HEK293 (cell line): ENCODE results near the gene LMBRD2.

Source experiments
- CTCF ChIA-PET: fragments of 350-600 bp; formaldehyde crosslinking; extraction: SDS; loops from one replicate; lab custom pipeline; 2021; ENCODE audit warnings: antibody characterized with exemption; lab: Yijun Ruan, JAX
- POLR2A ChIA-PET: fragments of 300-600 bp; formaldehyde crosslinking; extraction: SDS; loops from one replicate; lab custom pipeline; 2020; ENCODE audit warnings: antibody characterized with exemption, inconsistent platforms; lab: Yijun Ruan, JAX
- H3K27ac ChIP-seq: fragments of 200-500 bp; sonication (Bioruptor generic); 2 replicates; pipeline ENCODE4 v1.5.1; 2014; ENCODE audit warnings: low read depth, low read length, control low read depth, inconsistent platforms; ENCODE audit errors: extremely low read depth
- H3K36me3 ChIP-seq, 2 experiments: fragments of 200-500 bp in 1 of 2; sonication (Bioruptor generic) in 1 of 2; 1 replicate in 1 of 2; 2 replicates in 1 of 2; pipeline ENCODE4 v1.5.1; 2014 to 2017; ENCODE audit warnings: inconsistent platforms in 2 of 2, low read length in 2 of 2; ENCODE audit not compliant: control insufficient read depth in 2 of 2, insufficient read depth in 1 of 2
- H3K4me1 ChIP-seq: fragments of 200-500 bp; sonication (Bioruptor generic); 2 replicates; pipeline ENCODE4 v1.5.1; 2014; ENCODE audit warnings: mild to moderate bottlenecking, low read length, inconsistent platforms; ENCODE audit not compliant: control insufficient read depth, insufficient read depth
- H3K4me3 ChIP-seq: 2 replicates; pipeline ENCODE4 v1.5.1; 2011; ENCODE audit warnings: low read depth, mild to moderate bottlenecking, control low read depth, low read length, moderate library complexity
- H3K9me3 ChIP-seq: fragments of 200-500 bp; sonication (Bioruptor generic); 2 replicates; pipeline ENCODE4 v1.5.1; 2014; ENCODE audit warnings: low read depth, low read length, inconsistent platforms; ENCODE audit not compliant: control insufficient read depth, insufficient read depth
- GFI1B ChIP-seq: fragments of 450-650 bp; formaldehyde crosslinking; IDR thresholded peaks from 2 replicates; pipeline ENCODE4 v1.5.1; 2016; ENCODE audit warnings: missing biosample characterization, missing genetic modification characterization
- GLIS1 ChIP-seq: fragments of 450-650 bp; formaldehyde crosslinking; IDR thresholded peaks from 2 replicates; pipeline ENCODE4 v1.5.1; 2016; ENCODE audit warnings: missing biosample characterization, missing genetic modification characterization
- GLIS2 ChIP-seq: fragments of 450-650 bp; formaldehyde crosslinking; IDR thresholded peaks from 2 replicates; pipeline ENCODE4 v1.5.1; 2016; ENCODE audit warnings: missing biosample characterization, missing genetic modification characterization
- KLF7 ChIP-seq: fragments of 450-650 bp; formaldehyde crosslinking; IDR thresholded peaks from 2 replicates; pipeline ENCODE4 v1.5.1; 2016; ENCODE audit warnings: missing biosample characterization, missing genetic modification characterization, borderline replicate concordance
- MZF1 ChIP-seq: fragments of 450-650 bp; formaldehyde crosslinking; IDR thresholded peaks from 2 replicates; pipeline ENCODE4 v1.5.1; 2017; ENCODE audit warnings: missing biosample characterization, missing genetic modification characterization, borderline replicate concordance
- PRDM1 ChIP-seq: fragments of 450-650 bp; formaldehyde crosslinking; IDR thresholded peaks from 2 replicates; pipeline ENCODE4; 2016; ENCODE audit warnings: missing biosample characterization, missing genetic modification characterization
- SP2 ChIP-seq: fragments of 450-650 bp; formaldehyde crosslinking; IDR thresholded peaks from 2 replicates; pipeline ENCODE4 v1.5.1; 2016; ENCODE audit warnings: missing biosample characterization, missing genetic modification characterization
- SP7 ChIP-seq: fragments of 450-650 bp; formaldehyde crosslinking; IDR thresholded peaks from 2 replicates; pipeline ENCODE4 v1.5.1; 2016; ENCODE audit warnings: missing biosample characterization, missing genetic modification characterization
- ZBTB20 ChIP-seq: fragments of 450-650 bp; formaldehyde crosslinking; IDR thresholded peaks from 2 replicates; pipeline ENCODE4 v1.5.1; 2016; ENCODE audit warnings: missing biosample characterization, missing genetic modification characterization
- ZFP37 ChIP-seq: fragments of 450-650 bp; formaldehyde crosslinking; IDR thresholded peaks from 2 replicates; pipeline ENCODE4 v1.5.1; 2016; ENCODE audit warnings: missing biosample characterization, missing genetic modification characterization
- ZIC2 ChIP-seq: fragments of 450-650 bp; formaldehyde crosslinking; IDR thresholded peaks from 2 replicates; pipeline ENCODE4 v1.5.1; 2016; ENCODE audit warnings: missing biosample characterization, missing genetic modification characterization
- ZNF112 ChIP-seq: fragments of 450-650 bp; formaldehyde crosslinking; IDR thresholded peaks from 2 replicates; pipeline ENCODE4 v1.5.0; 2017; ENCODE audit warnings: missing biosample characterization, missing genetic modification characterization
- ZNF19 ChIP-seq: fragments of 450-650 bp; formaldehyde crosslinking; IDR thresholded peaks from 2 replicates; pipeline ENCODE4; 2016; ENCODE audit warnings: missing biosample characterization, missing genetic modification characterization, low read depth
- ZNF214 ChIP-seq: fragments of 450-650 bp; formaldehyde crosslinking; IDR thresholded peaks from 2 replicates; pipeline ENCODE4 v1.5.1; 2017; ENCODE audit warnings: missing biosample characterization, mild to moderate bottlenecking, missing genetic modification characterization, borderline replicate concordance
- ZNF24 ChIP-seq: fragments of 450-650 bp; formaldehyde crosslinking; IDR thresholded peaks from 2 replicates; pipeline ENCODE4 v1.5.1; 2016; ENCODE audit warnings: missing biosample characterization, missing genetic modification characterization
- ZNF311 ChIP-seq: fragments of 450-650 bp; formaldehyde crosslinking; IDR thresholded peaks from 2 replicates; pipeline ENCODE4 v1.5.1; 2017; ENCODE audit warnings: missing biosample characterization, missing genetic modification characterization, borderline replicate concordance
- ZNF350 ChIP-seq: fragments of 450-650 bp; formaldehyde crosslinking; IDR thresholded peaks from 2 replicates; pipeline ENCODE4 v1.5.0; 2017; ENCODE audit warnings: missing biosample characterization, mild to moderate bottlenecking, missing genetic modification characterization
- ZNF560 ChIP-seq: fragments of 450-650 bp; formaldehyde crosslinking; IDR thresholded peaks from 2 replicates; pipeline ENCODE4 v1.5.1; 2017; ENCODE audit warnings: missing biosample characterization, missing genetic modification characterization, borderline replicate concordance
- ZNF600 ChIP-seq: fragments of 450-650 bp; formaldehyde crosslinking; IDR thresholded peaks from 2 replicates; pipeline ENCODE4 v1.5.1; 2016; ENCODE audit warnings: missing biosample characterization, missing genetic modification characterization
- ZNF626 ChIP-seq: fragments of 450-650 bp; sonication (Bioruptor Pico); formaldehyde crosslinking; IDR thresholded peaks from 2 replicates; pipeline ENCODE4 v1.5.1; 2018; ENCODE audit warnings: missing biosample characterization, missing genetic modification characterization, inconsistent platforms
- ZNF629 ChIP-seq: fragments of 450-650 bp; formaldehyde crosslinking; IDR thresholded peaks from 2 replicates; pipeline ENCODE4 v1.5.1; 2017; ENCODE audit warnings: missing biosample characterization, missing genetic modification characterization
- ZNF660 ChIP-seq: fragments of 450-650 bp; IDR thresholded peaks from 2 replicates; pipeline ENCODE4 v1.5.1; 2018; ENCODE audit warnings: missing biosample characterization, mild to moderate bottlenecking, missing genetic modification characterization
- ZXDB ChIP-seq: fragments of 450-650 bp; formaldehyde crosslinking; IDR thresholded peaks from 2 replicates; pipeline ENCODE4 v1.5.1; 2016; ENCODE audit warnings: missing biosample characterization, missing genetic modification characterization
- TF ChIP-seq, protein P1 (sequence below): fragments of 450-650 bp; IDR thresholded peaks from 2 replicates; pipeline ENCODE4 v1.5.1; 2018; ENCODE audit warnings: missing biosample characterization, mild to moderate bottlenecking, missing genetic modification characterization
- TF ChIP-seq, protein P2 (sequence below): fragments of 450-650 bp; formaldehyde crosslinking; IDR thresholded peaks from 2 replicates; pipeline ENCODE4 v1.5.1; 2016; ENCODE audit warnings: missing biosample characterization, missing genetic modification characterization
- TF ChIP-seq, protein P3 (sequence below): fragments of 450-650 bp; formaldehyde crosslinking; IDR thresholded peaks from 2 replicates; pipeline ENCODE4 v1.5.1; 2016; ENCODE audit warnings: missing biosample characterization, missing genetic modification characterization
- TF ChIP-seq, protein P4 (sequence below): fragments of 450-650 bp; formaldehyde crosslinking; IDR thresholded peaks from 2 replicates; pipeline ENCODE4; 2016; ENCODE audit warnings: missing biosample characterization, missing genetic modification characterization

The LMBRD2 gene

DNA sequence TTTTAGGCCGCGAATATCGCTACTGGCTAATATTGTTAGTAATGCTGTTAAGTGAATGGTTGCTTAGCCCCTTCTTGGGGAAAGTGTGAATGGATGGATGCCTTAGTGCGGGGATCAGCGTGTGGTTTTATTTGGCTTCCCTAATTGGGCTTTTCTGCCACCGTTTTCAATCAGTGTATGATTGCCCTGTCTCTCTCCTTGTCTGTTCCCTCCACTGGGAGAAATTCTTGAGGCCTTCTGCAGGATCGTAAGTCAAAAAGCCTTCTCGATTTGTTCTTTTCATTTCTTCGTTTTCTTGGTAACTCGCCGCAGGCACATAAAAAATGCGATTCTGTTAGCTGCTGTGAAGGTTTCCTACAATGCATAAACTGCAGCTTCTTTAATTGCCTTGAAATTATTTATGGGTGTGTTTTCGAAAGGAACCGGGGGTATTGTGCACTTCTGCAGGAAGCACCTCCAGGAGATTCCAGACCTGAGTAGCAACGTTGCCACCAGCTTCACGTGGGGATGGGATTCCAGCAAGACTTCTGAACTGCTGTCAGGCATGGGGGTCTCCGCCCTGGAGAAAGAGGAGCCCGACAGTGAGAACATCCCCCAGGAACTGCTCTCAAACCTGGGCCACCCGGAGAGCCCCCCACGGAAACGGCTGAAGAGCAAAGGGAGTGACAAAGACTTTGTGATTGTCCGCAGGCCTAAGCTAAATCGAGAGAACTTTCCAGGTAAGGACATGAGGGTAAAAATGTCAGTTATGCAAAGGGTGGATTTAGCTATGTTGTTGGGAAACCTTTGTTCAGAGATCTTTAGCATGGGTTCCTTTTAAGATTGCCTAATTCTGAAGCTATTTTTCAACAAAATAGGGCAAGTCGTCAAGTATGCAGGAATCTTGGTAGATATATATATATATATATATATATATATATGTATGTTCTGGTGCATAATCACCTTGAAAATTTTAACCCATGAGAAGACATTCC, 924 bp upstream of the LMBRD2 start (continued):
- TF ChIP-seq GLIS1 (peak; percentile 63), ZFP37 (tag by site-specific recombination) (0 out of 2 replicates have a peak, but pooled peaks have one; percentile 6), ZBTB20 (tag by site-specific recombination) (peak; percentile 49; the same call in 1 of the 2 replicates), ZNF350 (tag by site-specific recombination) (no peak), GFI1B (tag by site-specific recombination) (0 out of 2 replicates have a peak, but pooled peaks have one; percentile 46)
- TF ChIP-seq, protein P1, sequence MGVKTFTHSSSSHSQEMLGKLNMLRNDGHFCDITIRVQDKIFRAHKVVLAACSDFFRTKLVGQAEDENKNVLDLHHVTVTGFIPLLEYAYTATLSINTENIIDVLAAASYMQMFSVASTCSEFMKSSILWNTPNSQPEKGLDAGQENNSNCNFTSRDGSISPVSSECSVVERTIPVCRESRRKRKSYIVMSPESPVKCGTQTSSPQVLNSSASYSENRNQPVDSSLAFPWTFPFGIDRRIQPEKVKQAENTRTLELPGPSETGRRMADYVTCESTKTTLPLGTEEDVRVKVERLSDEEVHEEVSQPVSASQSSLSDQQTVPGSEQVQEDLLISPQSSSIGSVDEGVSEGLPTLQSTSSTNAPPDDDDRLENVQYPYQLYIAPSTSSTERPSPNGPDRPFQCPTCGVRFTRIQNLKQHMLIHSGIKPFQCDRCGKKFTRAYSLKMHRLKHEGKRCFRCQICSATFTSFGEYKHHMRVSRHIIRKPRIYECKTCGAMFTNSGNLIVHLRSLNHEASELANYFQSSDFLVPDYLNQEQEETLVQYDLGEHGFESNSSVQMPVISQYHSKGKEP (tag by site-specific recombination): peak; percentile 38; the same call in 1 of the 2 replicates

DNA sequence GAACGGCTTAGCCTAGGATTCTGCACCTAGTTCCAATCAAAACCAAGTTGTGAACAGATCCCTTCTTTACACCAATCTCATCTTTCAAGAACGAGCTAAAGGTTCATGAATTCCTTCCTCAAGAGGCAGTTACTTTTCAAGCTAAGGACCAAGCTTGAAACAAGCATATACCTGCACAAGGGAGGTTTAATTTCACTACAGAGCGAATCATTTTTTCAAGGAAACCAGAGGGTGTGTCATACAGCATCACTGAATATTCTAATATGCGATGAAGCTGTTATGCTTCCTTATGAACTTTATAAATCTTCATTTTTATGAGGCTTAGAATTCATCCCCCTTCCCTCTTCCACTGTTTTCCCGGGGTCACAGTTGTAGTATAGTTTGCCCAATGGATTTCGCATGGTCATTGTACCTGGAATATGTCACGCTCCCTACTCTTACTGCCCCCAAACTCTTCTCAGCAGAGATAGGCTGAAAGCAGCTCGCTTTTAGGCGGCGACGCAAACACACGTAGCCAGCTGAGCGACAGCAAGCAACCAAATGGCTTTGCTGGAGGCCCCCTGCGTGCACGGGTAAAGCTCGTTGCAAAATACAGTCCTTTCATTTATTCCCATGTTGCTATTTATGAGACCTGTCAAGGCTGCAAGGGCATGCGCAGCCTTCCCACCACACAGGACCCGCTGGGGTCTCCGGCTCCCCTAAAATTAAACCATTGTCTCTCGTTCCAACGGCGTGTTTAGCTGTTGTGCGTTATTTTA, 832 bp downstream of the LMBRD2 start:
- CTCF ChIA-PET: interaction anchor here (0.6 to 3.5 kb wide), 8 partner anchors 19 to 542 kb away, joined by 3 to 13 read pairs (median 4); no protein-coding TSS in a partner anchor
- POLR2A ChIA-PET: interaction anchor here (0.8 to 3.7 kb wide), 6 partner anchors 9 to 91 kb away, joined by 3 to 19 read pairs (median 6); partner anchors contain the start of gene NADK2
- Histone ChIP-seq H3K27ac (peak overlapping the region; percentile 69), H3K4me3 (peak overlapping the region; percentile 90), H3K9me3 (no peaks in the 10 kb centered on the region), H3K4me1 (peaks cover 11% of the 10 kb centered on the region), H3K36me3 (peaks cover 0 to 31% of the 10 kb centered on the region in 2 experiments; a peak in 2 of 3 replicates)
- TF ChIP-seq, protein P2, sequence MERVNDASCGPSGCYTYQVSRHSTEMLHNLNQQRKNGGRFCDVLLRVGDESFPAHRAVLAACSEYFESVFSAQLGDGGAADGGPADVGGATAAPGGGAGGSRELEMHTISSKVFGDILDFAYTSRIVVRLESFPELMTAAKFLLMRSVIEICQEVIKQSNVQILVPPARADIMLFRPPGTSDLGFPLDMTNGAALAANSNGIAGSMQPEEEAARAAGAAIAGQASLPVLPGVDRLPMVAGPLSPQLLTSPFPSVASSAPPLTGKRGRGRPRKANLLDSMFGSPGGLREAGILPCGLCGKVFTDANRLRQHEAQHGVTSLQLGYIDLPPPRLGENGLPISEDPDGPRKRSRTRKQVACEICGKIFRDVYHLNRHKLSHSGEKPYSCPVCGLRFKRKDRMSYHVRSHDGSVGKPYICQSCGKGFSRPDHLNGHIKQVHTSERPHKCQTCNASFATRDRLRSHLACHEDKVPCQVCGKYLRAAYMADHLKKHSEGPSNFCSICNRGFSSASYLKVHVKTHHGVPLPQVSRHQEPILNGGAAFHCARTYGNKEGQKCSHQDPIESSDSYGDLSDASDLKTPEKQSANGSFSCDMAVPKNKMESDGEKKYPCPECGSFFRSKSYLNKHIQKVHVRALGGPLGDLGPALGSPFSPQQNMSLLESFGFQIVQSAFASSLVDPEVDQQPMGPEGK (tag by site-specific recombination): peak; percentile 53
- TF ChIP-seq SP2 (peak; percentile 64), ZXDB (tag by site-specific recombination) (peak; percentile 65; the same call in 1 of the 2 replicates), PRDM1 (tag by site-specific recombination) (peak; percentile 80), ZNF660 (tag by site-specific recombination) (peak; percentile 81), ZNF19 (tag by site-specific recombination) (no peak), SP7 (tag by site-specific recombination) (peak; percentile 21; the same call in 1 of the 2 replicates), ZNF626 (tag by site-specific recombination) (no peak), ZNF214 (tag by site-specific recombination) (no peak), ZNF112 (tag by site-specific recombination) (no peak), ZNF311 (tag by site-specific recombination) (no peak), MZF1 (tag by site-specific recombination) (peak; percentile 17; the same call in 1 of the 2 replicates), ZNF600 (tag by site-specific recombination) (peak; percentile 26; the same call in 1 of the 2 replicates), GLIS2 (tag by site-specific recombination) (peak; percentile 79), KLF7 (tag by site-specific recombination) (no peak), ZIC2 (tag by site-specific recombination) (peak; percentile 46), ZBTB20 (tag by site-specific recombination) (peak; percentile 48; the same call in 1 of the 2 replicates), ZNF629 (peak; percentile 61), GLIS1 (peak; percentile 93), ZNF24 (tag by site-specific recombination) (peak; percentile 82), ZFP37 (tag by site-specific recombination) (0 out of 2 replicates have a peak, but pooled peaks have one; percentile 16), ZNF560 (no peak)
- TF ChIP-seq, protein P3, sequence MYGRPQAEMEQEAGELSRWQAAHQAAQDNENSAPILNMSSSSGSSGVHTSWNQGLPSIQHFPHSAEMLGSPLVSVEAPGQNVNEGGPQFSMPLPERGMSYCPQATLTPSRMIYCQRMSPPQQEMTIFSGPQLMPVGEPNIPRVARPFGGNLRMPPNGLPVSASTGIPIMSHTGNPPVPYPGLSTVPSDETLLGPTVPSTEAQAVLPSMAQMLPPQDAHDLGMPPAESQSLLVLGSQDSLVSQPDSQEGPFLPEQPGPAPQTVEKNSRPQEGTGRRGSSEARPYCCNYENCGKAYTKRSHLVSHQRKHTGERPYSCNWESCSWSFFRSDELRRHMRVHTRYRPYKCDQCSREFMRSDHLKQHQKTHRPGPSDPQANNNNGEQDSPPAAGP (tag by site-specific recombination): peak; percentile 9; the same call in 1 of the 2 replicates
- TF ChIP-seq, protein P4, sequence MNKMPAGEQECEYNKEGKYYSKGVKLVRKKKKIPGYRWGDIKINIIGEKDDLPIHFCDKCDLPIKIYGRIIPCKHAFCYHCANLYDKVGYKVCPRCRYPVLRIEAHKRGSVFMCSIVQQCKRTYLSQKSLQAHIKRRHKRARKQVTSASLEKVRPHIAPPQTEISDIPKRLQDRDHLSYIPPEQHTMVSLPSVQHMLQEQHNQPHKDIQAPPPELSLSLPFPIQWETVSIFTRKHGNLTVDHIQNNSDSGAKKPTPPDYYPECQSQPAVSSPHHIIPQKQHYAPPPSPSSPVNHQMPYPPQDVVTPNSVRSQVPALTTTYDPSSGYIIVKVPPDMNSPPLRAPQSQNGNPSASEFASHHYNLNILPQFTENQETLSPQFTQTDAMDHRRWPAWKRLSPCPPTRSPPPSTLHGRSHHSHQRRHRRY (tag by site-specific recombination): no peak
